ENCODE results near the gene HIPK2. TPM values are rescaled to one million over a fixed set of nuclear protein-coding genes. Genes with fewer than 3 reads are reported as not detected.

Gene HIPK2
- total and polyA plus RNA-seq, 2 experiments from 2014 or later = 7.3 to 16.9 TPM

GRCh38 chr7:139730746-139731612 lies 46.8 kb downstream of the HIPK2 start:
- peaks cover 2% of the 10 kb centered on the region; the same call in 1 of the 3 replicates for H3K9me3 Mint-ChIP-seq
- Histone ChIP-seq H3K36me3 (ENCODE audit: insufficient read depth) (no peaks in the 10 kb centered on the region), H3K27ac (ENCODE audit: low read depth) (no peak overlapping the region), H3F3A (replicated peaks; ENCODE audit: low read depth) (no peaks in the 10 kb centered on the region), H3K9me2 (ENCODE audit: insufficient read depth) (no peaks in the 10 kb centered on the region), H2AFZ (no peak overlapping the region), H3K27me3 (ENCODE audit: insufficient read depth) (no peaks in the 10 kb centered on the region), H3K79me2 (replicated peaks; ENCODE audit: insufficient read depth) (peaks cover 21% of the 10 kb centered on the region), H4K20me1 (replicated peaks; ENCODE audit: insufficient read depth) (peaks cover 5% of the 10 kb centered on the region; the same call in 1 of the 2 replicates), H3K4me1 (ENCODE audit: insufficient read depth) (peaks cover 9% of the 10 kb centered on the region), H3K4me2 (no peak overlapping the region), H3K4me3 (no peak overlapping the region)
- H3K27ac Mint-ChIP-seq = no peak overlapping the region; the same call in 1 of the 2 replicates
- DNase-seq (ENCODE audit: low spot score) (no peak), ATAC-seq (peak; percentile 54)
- peaks cover 3% of the 10 kb centered on the region for H3K27me3 Mint-ChIP-seq (ENCODE audit: insufficient read depth, low read depth, poor library complexity)
- no peak overlapping the region for H3K4me3 Mint-ChIP-seq
- TF ChIP-seq NANOG (IDR thresholded peaks at IDR 0.05; ENCODE audit: borderline replicate concordance) = no peak
- TF ChIP-seq JUNB (IDR thresholded peaks at IDR 0.05; ENCODE audit: unreplicated experiment) = no peak
- TF ChIP-seq EZH2 (IDR thresholded peaks at IDR 0.05; ENCODE audit: low read depth, unreplicated experiment) = no peak
- TF ChIP-seq REST (IDR thresholded peaks at IDR 0.05; ENCODE audit: unreplicated experiment) = no peak
- no peak for TF ChIP-seq CREB1 (CRISPR knock-in tag; IDR thresholded peaks at IDR 0.05; ENCODE audit: low read depth)
- no peak for TF ChIP-seq EZH2phosphoT487 (IDR thresholded peaks at IDR 0.05; ENCODE audit: unreplicated experiment)
- TF ChIP-seq ZNF331 (CRISPR knock-in tag; IDR thresholded peaks at IDR 0.05; ENCODE audit: low read depth) = no peak
- no peak for TF ChIP-seq ETS1 (IDR thresholded peaks at IDR 0.05)
- no peak for TF ChIP-seq CTCF (conservative IDR thresholded peaks at IDR 0.05; ENCODE audit: low read depth in 2 of 2)
- no peak for TF ChIP-seq POLR2AphosphoS5 (IDR thresholded peaks at IDR 0.05; ENCODE audit: low read depth)
- TF ChIP-seq STAT1 (IDR thresholded peaks at IDR 0.05; ENCODE audit: unreplicated experiment) = no peak
- no peak for TF ChIP-seq ZNF462 (CRISPR knock-in tag; IDR thresholded peaks at IDR 0.05)
- no peak for TF ChIP-seq ZNF114 (CRISPR knock-in tag; IDR thresholded peaks at IDR 0.05)
- H3K36me3 Mint-ChIP-seq (ENCODE audit: low read depth) = peaks cover 2% of the 10 kb centered on the region; the same call in 1 of the 3 replicates
- peaks cover 22% of the 10 kb centered on the region for H3K4me1 Mint-ChIP-seq

Data from GM23338 (cell line).